DND-41 (cell line): ENCODE data around the gene SUPT3H.
A peak's percentile ranks its signal among the peaks of the same experiment; 100 is the strongest.

Experiments used
- ATAC-seq: fragments of 200-7000 bp; cut with Tn5 transposase; 3 replicates; pipeline ENCODE4 v1.9.1; 2021; ENCODE audit warnings: low read depth; ENCODE audit not compliant: insufficient read depth
- DNase-seq: peaks from one replicate; pipeline ENCODE4 v3.0.0-alpha.2; 2020
- H2AFZ ChIP-seq: 2 replicates; pipeline ENCODE4 v1.6.0; 2012; ENCODE audit warnings: low read depth, low read length
- H3K27ac ChIP-seq: 2 replicates; pipeline ENCODE4 v1.5.1; 2012; ENCODE audit warnings: low read length, inconsistent platforms
- H3K27me3 ChIP-seq: fragments of 200-600 bp; sonication (generic); 2 replicates; pipeline ENCODE4 v1.6.0; 2012; ENCODE audit warnings: low read length, mild to moderate bottlenecking, inconsistent platforms; ENCODE audit not compliant: insufficient read depth, poor library complexity
- H3K36me3 ChIP-seq: 2 replicates; pipeline ENCODE4 v1.5.1; 2012; ENCODE audit warnings: low read length, inconsistent platforms; ENCODE audit not compliant: insufficient read depth
- H3K4me1 ChIP-seq: 2 replicates; pipeline ENCODE4 v1.5.1; 2012; ENCODE audit warnings: mild to moderate bottlenecking, low read length; ENCODE audit not compliant: insufficient read depth
- H3K4me2 ChIP-seq: 2 replicates; pipeline ENCODE4 v1.6.0; 2012; ENCODE audit warnings: mild to moderate bottlenecking, moderate library complexity, low read length, inconsistent platforms; ENCODE audit not compliant: insufficient read depth
- H3K4me3 ChIP-seq, 2 experiments: fragments of 200-600 bp in 1 of 2; shearing (Covaris generic) in 1 of 2; 2 replicates each; pipeline ENCODE4 v1.5.1; 2012 to 2016; ENCODE audit warnings: inconsistent platforms in 2 of 2, low read length in 2 of 2, mild to moderate bottlenecking in 2 of 2, low read depth in 1 of 2, moderate library complexity in 1 of 2
- H3K79me2 ChIP-seq: 2 replicates; pipeline ENCODE4 v1.6.0; 2012; ENCODE audit warnings: low read length, inconsistent platforms; ENCODE audit not compliant: insufficient read depth
- H3K9ac ChIP-seq: 2 replicates; pipeline ENCODE4 v1.6.0; 2012; ENCODE audit warnings: low read depth, mild to moderate bottlenecking, inconsistent platforms, low read length, moderate library complexity
- H3K9me3 ChIP-seq: 2 replicates; pipeline ENCODE4 v1.5.1; 2012; ENCODE audit warnings: low read length, moderate library complexity, mild to moderate bottlenecking, inconsistent platforms; ENCODE audit not compliant: insufficient read depth, severe bottlenecking
- H4K20me1 ChIP-seq: 2 replicates; pipeline ENCODE4 v1.6.0; 2012; ENCODE audit warnings: low read length; ENCODE audit not compliant: insufficient read depth
- CTCF ChIP-seq: IDR thresholded peaks from 2 replicates; pipeline ENCODE4 v1.5.1; 2012; ENCODE audit warnings: borderline replicate concordance, low read length, moderate library complexity, mild to moderate bottlenecking; ENCODE audit not compliant: poor library complexity, severe bottlenecking; ENCODE audit errors: extremely low read depth
- EZH2 ChIP-seq: IDR thresholded peaks from 3 replicates; pipeline ENCODE4 v1.6.1; 2012; ENCODE audit warnings: borderline replicate concordance, low read depth, mild to moderate bottlenecking, moderate library complexity, low read length, inconsistent platforms; ENCODE audit not compliant: severe bottlenecking

SUPT3H gene

GRCh38 chr6:45191414-45191813 lies 186.3 kb downstream of the SUPT3H start:
- no peaks in the 10 kb centered on the region for H4K20me1 ChIP-seq
- ATAC-seq (no peak), DNase-seq (no peak)
- no peaks in the 10 kb centered on the region for H3K36me3 ChIP-seq
- no peak overlapping the region for H3K9ac ChIP-seq
- H3K27ac ChIP-seq: no peak overlapping the region
- no peak overlapping the region for H3K4me2 ChIP-seq
- no peaks in the 10 kb centered on the region for H3K79me2 ChIP-seq
- H3K27me3 ChIP-seq: no peaks in the 10 kb centered on the region
- no peaks in the 10 kb centered on the region for H3K9me3 ChIP-seq
- no peak overlapping the region for H3K4me3 ChIP-seq
- TF ChIP-seq EZH2 (no peak), CTCF (no peak)
- no peak overlapping the region for H2AFZ ChIP-seq
- peaks cover 42% of the 10 kb centered on the region for H3K4me1 ChIP-seq

- H3K27me3 ChIP-seq: no peaks in the 10 kb centered on the region
- H3K27ac ChIP-seq: peak overlapping the region; percentile 56
- peaks cover 36% of the 10 kb centered on the region for H3K4me1 ChIP-seq
- no peak for DNase-seq
- no peaks in the 10 kb centered on the region for H3K9me3 ChIP-seq
- no peak overlapping the region for H3K9ac ChIP-seq
- H3K4me2 ChIP-seq: peak overlapping the region; percentile 41
- no peak overlapping the region for H3K4me3 ChIP-seq
- no peaks in the 10 kb centered on the region for H4K20me1 ChIP-seq
- H3K36me3 ChIP-seq: no peaks in the 10 kb centered on the region
- ATAC-seq: peak; percentile 23; the same call in 1 of the 3 replicates
- no peaks in the 10 kb centered on the region for H3K79me2 ChIP-seq
- TF ChIP-seq CTCF (no peak), EZH2 (no peak)
- H2AFZ ChIP-seq: no peak overlapping the region
These were observed 189.9 kb downstream of the SUPT3H start for GRCh38 chr6:45187836-45188235.

- H3K27ac ChIP-seq: peak overlapping the region; percentile 70
- no peak overlapping the region; the same call in 1 of the 2 replicates for H3K9ac ChIP-seq
- no peaks in the 10 kb centered on the region for H3K27me3 ChIP-seq
- TF ChIP-seq EZH2 (no peak), CTCF (no peak)
- peak overlapping the region; percentile 35; the same call in 1 of the 2 replicates for H2AFZ ChIP-seq
- ATAC-seq: peak; percentile 75
- peaks cover 36% of the 10 kb centered on the region for H3K4me1 ChIP-seq
- no peaks in the 10 kb centered on the region for H3K9me3 ChIP-seq
- H3K36me3 ChIP-seq: no peaks in the 10 kb centered on the region
- no peak overlapping the region for H3K4me3 ChIP-seq
- H3K79me2 ChIP-seq: no peaks in the 10 kb centered on the region
- peak; percentile 22 for DNase-seq
- H4K20me1 ChIP-seq: no peaks in the 10 kb centered on the region
- no peak overlapping the region for H3K4me2 ChIP-seq
These were observed 192.1 kb downstream of the SUPT3H start for GRCh38 chr6:45185403-45186251.
